HepG2 (cell line): ENCODE data around the gene USP1. TPM values are rescaled to one million over a fixed set of nuclear protein-coding genes. Genes with fewer than 3 reads are reported as not detected.

Experiments
- CSRNP2 ChIP-seq: sonication (generic); formaldehyde crosslinking; conservative IDR thresholded peaks from 2 replicates; pipeline ENCODE4 v1.8.0; 2022; ENCODE audit warnings: low read depth, missing genetic modification reagents
- EED ChIP-seq: sonication (generic); formaldehyde crosslinking; IDR thresholded peaks from 2 replicates; pipeline ENCODE4 v1.5.0; 2020; ENCODE audit warnings: mild to moderate bottlenecking, missing genetic modification reagents
- MIER2 ChIP-seq: IDR thresholded peaks from 2 replicates; pipeline ENCODE4 v1.6.1; 2016; ENCODE audit warnings: missing biosample characterization, missing genetic modification reagents
- MTF1 ChIP-seq: sonication (generic); formaldehyde crosslinking; IDR thresholded peaks from 2 replicates; pipeline ENCODE4 v1.5.0; 2020; ENCODE audit warnings: missing genetic modification reagents
- MXI1 ChIP-seq: IDR thresholded peaks from 3 replicates; pipeline ENCODE4 v1.6.1; 2012; ENCODE audit warnings: low read depth, low read length, inconsistent platforms, borderline replicate concordance
- NKX3-1 ChIP-seq: sonication (generic); formaldehyde crosslinking; IDR thresholded peaks from 2 replicates; pipeline ENCODE4 v1.5.0; 2020; ENCODE audit warnings: missing genetic modification reagents
- NONO ChIP-seq, 2 experiments: fragments of 450-650 bp in 1 of 2; sonication (generic) in 1 of 2; formaldehyde crosslinking in 1 of 2; IDR thresholded peaks in 1 of 2; conservative IDR thresholded peaks in 1 of 2; 2 replicates each; pipeline versions ENCODE4 v1.6.1 to v1.8.0; 2017 to 2022; ENCODE audit warnings: mild to moderate bottlenecking in 1 of 2, missing genetic modification reagents in 1 of 2, moderate library complexity in 1 of 2
- RAD21 ChIP-seq: fragments of 450-650 bp; formaldehyde crosslinking; IDR thresholded peaks from 2 replicates; pipeline ENCODE4 v1.5.0; 2020; ENCODE audit warnings: mild to moderate bottlenecking
- SATB2 ChIP-seq: sonication (generic); formaldehyde crosslinking; IDR thresholded peaks from 2 replicates; pipeline ENCODE4 v1.5.0; 2020; ENCODE audit warnings: missing genetic modification reagents
- SNAPC2 ChIP-seq: sonication (generic); formaldehyde crosslinking; IDR thresholded peaks from 2 replicates; pipeline ENCODE4 v1.8.1; 2022; ENCODE audit warnings: mild to moderate bottlenecking, missing genetic modification reagents
- THAP11 ChIP-seq: IDR thresholded peaks from 2 replicates; pipeline ENCODE4 v1.6.1; 2016; ENCODE audit warnings: missing biosample characterization, missing genetic modification reagents
- ZBTB7B ChIP-seq: sonication (generic); formaldehyde crosslinking; IDR thresholded peaks from 2 replicates; pipeline ENCODE4 v1.4.0; 2020; ENCODE audit warnings: missing genetic modification reagents
- ZNF12 ChIP-seq: sonication (generic); formaldehyde crosslinking; IDR thresholded peaks from 2 replicates; pipeline ENCODE4 v1.5.0; 2020; ENCODE audit warnings: missing genetic modification reagents
- ZNF143 ChIP-seq: sonication (generic); formaldehyde crosslinking; IDR thresholded peaks from 2 replicates; pipeline ENCODE4 v1.4.0; 2020; ENCODE audit warnings: missing genetic modification reagents
- ZNF709 ChIP-seq: sonication (generic); formaldehyde crosslinking; IDR thresholded peaks from 2 replicates; pipeline ENCODE4 v1.5.0; 2020; ENCODE audit warnings: mild to moderate bottlenecking, missing genetic modification reagents
- ZNF749 ChIP-seq: sonication (generic); formaldehyde crosslinking; IDR thresholded peaks from 2 replicates; pipeline ENCODE4 v1.8.0; 2022; ENCODE audit warnings: mild to moderate bottlenecking, missing genetic modification reagents, moderate library complexity, borderline replicate concordance
- ZNF766 ChIP-seq: sonication (generic); formaldehyde crosslinking; IDR thresholded peaks from 2 replicates; pipeline ENCODE4 v1.5.0; 2020; ENCODE audit warnings: missing genetic modification reagents, borderline replicate concordance
- polyA plus RNA-seq, 8 experiments: library from polyadenylated mRNA; depleted of rRNA in 3 of 8; stranded (reverse) in 7 of 8; unstranded in 1 of 8; fragments of >200 nt; fragmentation: Illumina TruSeq in 4 of 8; extraction: Trizol in 4 of 8; gene quantifications; 2 replicates each; pipeline versions ENCODE4 v1.2.1 to v1.2.3, GENCODE V29; 2011 to 2016; ENCODE audit warnings: low read depth in 4 of 8, missing spikeins in 1 of 8, mixed read lengths in 1 of 8; ENCODE audit not compliant: insufficient read depth in 1 of 8
- total RNA-seq, 5 experiments: library from RNA; depleted of rRNA; stranded (reverse); fragments of >200 nt; fragmentation: Illumina TruSeq; extraction: Trizol; gene quantifications; 2 replicates each; pipeline ENCODE4 v1.2.3, GENCODE V29; 2016; ENCODE audit warnings: low read depth in 1 of 5
- TF ChIP-seq, protein P1 (sequence below): IDR thresholded peaks from 2 replicates; pipeline ENCODE4 v1.6.1; 2016; ENCODE audit warnings: low read depth
- TF ChIP-seq, protein P2 (sequence below): sonication (generic); formaldehyde crosslinking; IDR thresholded peaks from 2 replicates; pipeline ENCODE4 v1.4.0; 2020; ENCODE audit warnings: missing genetic modification reagents
- TF ChIP-seq, protein P3 (sequence below): sonication (generic); formaldehyde crosslinking; IDR thresholded peaks from 2 replicates; pipeline ENCODE4 v1.8.1; 2023; ENCODE audit warnings: mild to moderate bottlenecking, moderate library complexity, missing genetic modification reagents
- TF ChIP-seq, protein P4 (sequence below): sonication (generic); formaldehyde crosslinking; conservative IDR thresholded peaks from 2 replicates; pipeline ENCODE4 v1.4.0; 2020; ENCODE audit warnings: missing genetic modification reagents

USP1 gene
- total and polyA plus RNA-seq, 2 of the 13 experiments (the other 11 are each of a cell fraction or from before 2014, with no cell fraction given): 9.0 to 64.6 TPM

GRCh38 chr1:62436039-62436465 is 797 bp upstream of the USP1 start (continued):
- TF ChIP-seq ZNF143 (CRISPR knock-in tag): peak; percentile 37; the same call in 1 of the 2 replicates
- TF ChIP-seq, protein P1, sequence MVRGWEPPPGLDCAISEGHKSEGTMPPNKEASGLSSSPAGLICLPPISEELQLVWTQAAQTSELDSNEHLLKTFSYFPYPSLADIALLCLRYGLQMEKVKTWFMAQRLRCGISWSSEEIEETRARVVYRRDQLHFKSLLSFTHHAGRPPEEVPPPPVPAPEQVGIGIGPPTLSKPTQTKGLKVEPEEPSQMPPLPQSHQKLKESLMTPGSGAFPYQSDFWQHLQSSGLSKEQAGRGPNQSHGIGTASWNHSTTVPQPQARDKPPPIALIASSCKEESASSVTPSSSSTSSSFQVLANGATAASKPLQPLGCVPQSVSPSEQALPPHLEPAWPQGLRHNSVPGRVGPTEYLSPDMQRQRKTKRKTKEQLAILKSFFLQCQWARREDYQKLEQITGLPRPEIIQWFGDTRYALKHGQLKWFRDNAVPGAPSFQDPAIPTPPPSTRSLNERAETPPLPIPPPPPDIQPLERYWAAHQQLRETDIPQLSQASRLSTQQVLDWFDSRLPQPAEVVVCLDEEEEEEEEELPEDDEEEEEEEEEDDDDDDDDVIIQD (CRISPR knock-in tag): peak; percentile 80; the same call in 1 of the 2 replicates
- no peak for TF ChIP-seq SNAPC2
- TF ChIP-seq RAD21: peak; percentile 47
- peak; percentile 56; the same call in 1 of the 3 replicates for TF ChIP-seq MXI1
- TF ChIP-seq ZNF766 (CRISPR knock-in tag): peak; percentile 59; the same call in 1 of the 2 replicates
- TF ChIP-seq, protein P2, sequence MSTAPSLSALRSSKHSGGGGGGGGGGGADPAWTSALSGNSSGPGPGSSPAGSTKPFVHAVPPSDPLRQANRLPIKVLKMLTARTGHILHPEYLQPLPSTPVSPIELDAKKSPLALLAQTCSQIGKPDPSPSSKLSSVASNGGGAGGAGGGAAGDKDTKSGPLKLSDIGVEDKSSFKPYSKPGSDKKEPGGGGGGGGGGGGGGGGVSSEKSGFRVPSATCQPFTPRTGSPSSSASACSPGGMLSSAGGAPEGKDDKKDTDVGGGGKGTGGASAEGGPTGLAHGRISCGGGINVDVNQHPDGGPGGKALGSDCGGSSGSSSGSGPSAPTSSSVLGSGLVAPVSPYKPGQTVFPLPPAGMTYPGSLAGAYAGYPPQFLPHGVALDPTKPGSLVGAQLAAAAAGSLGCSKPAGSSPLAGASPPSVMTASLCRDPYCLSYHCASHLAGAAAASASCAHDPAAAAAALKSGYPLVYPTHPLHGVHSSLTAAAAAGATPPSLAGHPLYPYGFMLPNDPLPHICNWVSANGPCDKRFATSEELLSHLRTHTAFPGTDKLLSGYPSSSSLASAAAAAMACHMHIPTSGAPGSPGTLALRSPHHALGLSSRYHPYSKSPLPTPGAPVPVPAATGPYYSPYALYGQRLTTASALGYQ (CRISPR knock-in tag): peak; percentile 65; the same call in 1 of the 2 replicates
- TF ChIP-seq SATB2 (CRISPR knock-in tag): peak; percentile 83; the same call in 1 of the 2 replicates
- peak; percentile 75 for TF ChIP-seq THAP11 (CRISPR knock-in tag)
- peak; percentile 35; the same call in 1 of the 2 replicates for TF ChIP-seq ZNF709
- TF ChIP-seq ZNF749 (CRISPR knock-in tag): peak; percentile 17; the same call in 1 of the 2 replicates
- peak; percentile 12; the same call in 1 of the 2 replicates for TF ChIP-seq MIER2 (CRISPR knock-in tag)
- TF ChIP-seq CSRNP2 (CRISPR knock-in tag): no peak
- TF ChIP-seq ZBTB7B: 0 out of 2 replicates have a peak, but pooled peaks have one; percentile 29
- TF ChIP-seq NKX3-1 (CRISPR knock-in tag): peak; percentile 55
- TF ChIP-seq, protein P3, sequence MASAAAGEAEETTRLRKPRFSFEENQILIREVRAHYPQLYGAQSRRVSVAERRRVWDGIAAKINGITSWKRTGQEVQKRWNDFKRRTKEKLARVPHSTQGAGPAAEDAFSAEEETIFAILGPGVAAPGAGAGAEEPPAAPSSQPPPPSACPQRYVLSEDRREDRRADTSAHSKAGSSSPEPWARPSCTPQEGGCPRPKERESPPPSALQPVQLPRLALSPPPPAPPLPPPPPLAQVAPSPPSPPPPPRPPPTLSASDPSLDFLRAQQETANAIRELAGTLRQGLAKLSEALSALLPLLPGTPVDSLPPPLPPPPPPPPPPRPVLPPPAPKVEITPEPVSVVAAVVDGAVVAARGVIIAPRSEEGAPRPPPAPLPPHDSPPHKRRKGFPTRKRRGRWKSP: no peak
- 0 out of 2 replicates have a peak, but pooled peaks have one; percentile 44 for TF ChIP-seq EED (CRISPR knock-in tag)
- TF ChIP-seq NONO (IDR thresholded peaks at IDR 0.05): no peak
- TF ChIP-seq NONO (CRISPR knock-in tag; conservative IDR thresholded peaks at IDR 0.05): peak; percentile 35; the same call in 1 of the 2 replicates
- TF ChIP-seq ZNF12 (CRISPR knock-in tag): peak; percentile 8; the same call in 1 of the 2 replicates
- TF ChIP-seq MTF1: no peak; the same call in 1 of the 2 replicates
- TF ChIP-seq, protein P4, sequence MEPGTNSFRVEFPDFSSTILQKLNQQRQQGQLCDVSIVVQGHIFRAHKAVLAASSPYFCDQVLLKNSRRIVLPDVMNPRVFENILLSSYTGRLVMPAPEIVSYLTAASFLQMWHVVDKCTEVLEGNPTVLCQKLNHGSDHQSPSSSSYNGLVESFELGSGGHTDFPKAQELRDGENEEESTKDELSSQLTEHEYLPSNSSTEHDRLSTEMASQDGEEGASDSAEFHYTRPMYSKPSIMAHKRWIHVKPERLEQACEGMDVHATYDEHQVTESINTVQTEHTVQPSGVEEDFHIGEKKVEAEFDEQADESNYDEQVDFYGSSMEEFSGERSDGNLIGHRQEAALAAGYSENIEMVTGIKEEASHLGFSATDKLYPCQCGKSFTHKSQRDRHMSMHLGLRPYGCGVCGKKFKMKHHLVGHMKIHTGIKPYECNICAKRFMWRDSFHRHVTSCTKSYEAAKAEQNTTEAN (CRISPR knock-in tag): 0 out of 2 replicates have a peak, but pooled peaks have one; percentile 54
